GM18526 (cell line): ENCODE data around the gene PLD4.

Source experiments
- POLR2A ChIP-seq: IDR thresholded peaks from 3 replicates; pipeline ENCODE4 v1.6.1; 2011; ENCODE audit not compliant: insufficient read length; ENCODE audit errors: extremely low read depth

Gene PLD4

GRCh38 chr14:104967386-104968152, 42.9 kb downstream of the PLD4 start:
- no peak for TF ChIP-seq POLR2A

GRCh38 chr14:104968153-104968527, 43.5 kb downstream of the PLD4 start:
- no peak for TF ChIP-seq POLR2A

- no peak for TF ChIP-seq POLR2A
These were observed 44.1 kb downstream of the PLD4 start for GRCh38 chr14:104968541-104969401.

- no peak for TF ChIP-seq POLR2A
These were observed 45.1 kb downstream of the PLD4 start for GRCh38 chr14:104969741-104970230.

GRCh38 chr14:104970231-104971068, 45.8 kb downstream of the PLD4 start:
- TF ChIP-seq POLR2A, result no peak

- no peak for TF ChIP-seq POLR2A
These were observed 47.0 kb downstream of the PLD4 start for GRCh38 chr14:104971447-104972240.

- TF ChIP-seq POLR2A, result no peak
These were observed 47.8 kb downstream of the PLD4 start for GRCh38 chr14:104972301-104973134.

- TF ChIP-seq POLR2A, result no peak
These were observed 48.4 kb downstream of the PLD4 start for GRCh38 chr14:104973135-104973384.

GRCh38 chr14:104973385-104974145, 48.9 kb downstream of the PLD4 start:
- no peak for TF ChIP-seq POLR2A

- TF ChIP-seq POLR2A, result no peak
These were observed 49.5 kb downstream of the PLD4 start for GRCh38 chr14:104974146-104974541.

GRCh38 chr14:104974665-104975390, 50.1 kb downstream of the PLD4 start:
- TF ChIP-seq POLR2A, result no peak

GRCh38 chr14:104975481-104976197, 51.0 kb downstream of the PLD4 start:
- no peak for TF ChIP-seq POLR2A
